Endothelial cell of umbilical vein (primary cell): ENCODE results near the gene LKAAEAR1. TPM values are rescaled to one million over a fixed set of nuclear protein-coding genes. Genes with fewer than 3 reads are reported as not detected.
A peak's percentile ranks its signal among the peaks of the same experiment; 100 is the strongest.

Experiments
- BruUV-seq: library from RNA; stranded (reverse); fragments of 400-500 nt; replicated peaks from 2 replicates; lab custom pipeline; 2021; lab: Mats Ljungman, UMichigan
- CTCF ChIA-PET: fragments of 300-600, 350-600 bp; sonication (Branson Sonifier 250); formaldehyde crosslinking; loops from one replicate; lab custom pipeline; 2021; ENCODE audit warnings: antibody characterized with exemption, inconsistent platforms; lab: Charles Lee
- POLR2A ChIA-PET: fragments of 300-600, 350-600 bp; sonication (Branson Sonifier 250); formaldehyde crosslinking; loops from one replicate; lab custom pipeline; 2021; ENCODE audit warnings: antibody characterized with exemption, inconsistent platforms; lab: Charles Lee
- DNase-seq: peaks from one replicate; pipeline ENCODE4 v3.0.0-alpha.2; 2011; ENCODE audit warnings: low read depth, low spot score
- FAIRE-seq: peaks from 2 replicates; lab custom pipeline; 2011; peaks lifted over from hg19 to GRCh38; lab: Jason Lieb, UNC
- H2AFZ ChIP-seq: 2 replicates; pipeline ENCODE4 v1.6.0; 2012; ENCODE audit warnings: low read depth, low read length, control low read depth, inconsistent platforms
- H3K27ac ChIP-seq: 2 replicates; pipeline ENCODE4 v1.5.1; 2011; ENCODE audit warnings: low read depth, mild to moderate bottlenecking, control low read depth, low read length, moderate library complexity; ENCODE audit not compliant: insufficient read depth
- H3K27me3 ChIP-seq, 2 experiments: 2 replicates each; pipeline versions ENCODE4 v1.6.0 to v1.6.1; 2011; ENCODE audit warnings: low read length in 2 of 2, mixed read lengths in 1 of 2; ENCODE audit not compliant: control insufficient read depth in 2 of 2, insufficient read depth in 2 of 2
- H3K36me3 ChIP-seq, 2 experiments: 2 replicates in 1 of 2; 3 replicates in 1 of 2; pipeline ENCODE4 v1.5.1; 2011; ENCODE audit warnings: low read length in 2 of 2, mild to moderate bottlenecking in 1 of 2, moderate library complexity in 1 of 2; ENCODE audit not compliant: control insufficient read depth in 2 of 2, insufficient read depth in 2 of 2; ENCODE audit errors: extremely low read depth in 1 of 2
- H3K4me1 ChIP-seq: 3 replicates; pipeline ENCODE4 v1.5.1; 2011; ENCODE audit warnings: mild to moderate bottlenecking, low read length; ENCODE audit not compliant: control insufficient read depth, insufficient read depth; ENCODE audit errors: extremely low read depth
- H3K4me2 ChIP-seq: 2 replicates; pipeline ENCODE4 v1.6.1; 2011; ENCODE audit warnings: low read length, control low read depth, mixed read lengths; ENCODE audit not compliant: insufficient read depth
- H3K4me3 ChIP-seq, 3 experiments: fragments of 200-600 bp in 1 of 3; sonication (generic), shearing (Covaris generic) in 1 of 3; replicated peaks in 1 of 3; 2 replicates each; pipeline ENCODE4 v1.5.1; 2011 to 2016; ENCODE audit warnings: control low read depth in 3 of 3, low read length in 3 of 3, mild to moderate bottlenecking in 2 of 3, inconsistent platforms in 1 of 3, low read depth in 1 of 3, moderate library complexity in 1 of 3; ENCODE audit not compliant: insufficient read depth in 1 of 3
- H3K79me2 ChIP-seq: 2 replicates; pipeline ENCODE4 v1.6.0; 2012; ENCODE audit warnings: low read length, inconsistent platforms; ENCODE audit not compliant: control insufficient read depth, insufficient read depth
- H3K9ac ChIP-seq: replicated peaks from 2 replicates; pipeline ENCODE3; 2011; ENCODE audit warnings: low read length, control low read depth; ENCODE audit not compliant: insufficient read depth; ENCODE audit errors: extremely low read depth
- H3K9me1 ChIP-seq: replicated peaks from 3 replicates; pipeline ENCODE4 v1.6.0; 2011; ENCODE audit warnings: mild to moderate bottlenecking, low read length; ENCODE audit not compliant: control insufficient read depth, insufficient read depth; ENCODE audit errors: extremely low read depth
- H3K9me3 ChIP-seq: replicated peaks from 2 replicates; pipeline ENCODE4 v1.5.1; 2012; ENCODE audit warnings: low read length, inconsistent platforms; ENCODE audit not compliant: control insufficient read depth, insufficient read depth
- H4K20me1 ChIP-seq: replicated peaks from 2 replicates; pipeline ENCODE3; 2011; ENCODE audit warnings: mild to moderate bottlenecking, low read length; ENCODE audit not compliant: control insufficient read depth, insufficient read depth; ENCODE audit errors: extremely low read depth
- FOS ChIP-seq: IDR thresholded peaks from 2 replicates; pipeline ENCODE4 v1.6.1; 2011; ENCODE audit warnings: mild to moderate bottlenecking, low read length, moderate library complexity, borderline replicate concordance; ENCODE audit not compliant: insufficient read depth
- GATA2 ChIP-seq: IDR thresholded peaks from 2 replicates; pipeline ENCODE4 v1.7.0; 2011; ENCODE audit warnings: low read depth, mild to moderate bottlenecking, moderate library complexity, mixed read lengths, low read length; ENCODE audit not compliant: insufficient read length, insufficient read depth
- JUN ChIP-seq: IDR thresholded peaks from 2 replicates; pipeline ENCODE4 v1.6.1; 2011; ENCODE audit warnings: borderline replicate concordance, low read depth; ENCODE audit not compliant: insufficient read length, insufficient read depth
- POLR2A ChIP-seq: IDR thresholded peaks from 2 replicates; pipeline ENCODE4 v1.6.1; 2012; ENCODE audit warnings: low read depth, mild to moderate bottlenecking, control low read depth, low read length
- POLR2AphosphoS5 ChIP-seq: IDR thresholded peaks from 2 replicates; pipeline ENCODE4 v1.6.1; 2012; ENCODE audit warnings: low read depth, mild to moderate bottlenecking, control low read depth, low read length, moderate library complexity; ENCODE audit not compliant: insufficient read depth
- dilution Hi-C: fragments of 300-500 bp; cut with MboI; formaldehyde crosslinking; loops from one replicate; pipeline ENCODE4 v1.15.0; 2019; ENCODE audit warnings: low sequenced_read_pairs; ENCODE audit not compliant: extremely low pct_ligation_motif_present
- intact Hi-C: fragments of 100-400 bp; cut with micrococcal nuclease; formaldehyde crosslinking; loops from one replicate; pipeline ENCODE4 v1.10.0; 2022
- polyA plus RNA-seq, 4 experiments: library from polyadenylated mRNA; depleted of rRNA in 3 of 4; stranded (reverse) in 3 of 4; unstranded in 1 of 4; fragments of >200 nt; gene quantifications; 2 replicates each; pipeline versions ENCODE4 v1.2.1 to v1.2.3, GENCODE V29; 2011 to 2012; ENCODE audit warnings: missing spikeins in 1 of 4
- total RNA-seq: library from RNA; stranded (reverse); gene quantifications from 2 replicates; pipeline ENCODE4 v1.2.3, GENCODE V29; 2021
- TF ChIP-seq, protein P1 (sequence below): IDR thresholded peaks from 2 replicates; pipeline ENCODE4 v1.6.1; 2011; ENCODE audit not compliant: insufficient read depth, insufficient read length

Gene LKAAEAR1
- total and polyA plus RNA-seq, 2 donors (not counting 3 experiments of a cell fraction or from before 2014, with no cell fraction given) = 0.29 TPM; not detected in 1

DNA sequence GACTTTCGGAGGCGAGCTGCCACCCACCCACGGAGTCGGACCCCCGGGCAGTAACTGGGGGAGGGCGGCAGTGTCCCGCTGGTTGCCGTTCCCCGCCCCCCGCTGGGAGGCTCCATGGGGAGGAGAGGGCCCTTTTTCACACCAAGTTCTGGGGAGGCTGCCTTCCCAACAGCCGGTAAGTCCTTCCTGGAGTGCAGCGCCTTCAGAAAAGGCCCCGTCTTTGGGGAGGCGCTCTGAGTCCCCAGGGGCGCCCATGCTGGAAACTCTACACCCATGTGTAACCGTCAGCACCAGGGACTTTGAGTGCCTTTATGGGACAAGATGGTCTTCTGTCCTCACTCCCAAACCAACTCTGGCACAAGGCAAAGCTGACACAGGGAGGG is 34.3 kb downstream of the LKAAEAR1 start:
- BruUV-seq = no TSS peak
- ChIA-PET POLR2A (interaction anchor here (0.6 to 2.2 kb wide), 3 partner anchors 8 to 404 kb away, joined by 3 to 8 read pairs (median 4); no protein-coding TSS in a partner anchor), CTCF (interaction anchor here (0.7 to 15.2 kb wide), 2 partner anchors 11 to 30 kb away, joined by 3 to 412 read pairs; partner anchors contain the start of gene C20orf204)
- DNase-seq (peak; percentile 49), FAIRE-seq (no peak)
- H3K9me3 ChIP-seq = no peaks in the 10 kb centered on the region
- intact Hi-C loops = loop anchor here (10.0 kb wide), 1 partner anchor 155 kb away; the partner anchor contains the start of gene DNAJC5
- H3K36me3 ChIP-seq = peaks cover 9 to 13% of the 10 kb centered on the region in 2 experiments
- peaks cover 20% of the 10 kb centered on the region for H3K79me2 ChIP-seq
- H3K4me1 ChIP-seq = peaks cover 75% of the 10 kb centered on the region
- H3K9ac ChIP-seq = no peak overlapping the region
- peak overlapping the region; percentile 15 for H2AFZ ChIP-seq
- H3K27me3 ChIP-seq = no peaks in the 10 kb centered on the region
- peak overlapping the region; percentile 28 for H3K27ac ChIP-seq
- TF ChIP-seq, protein P1, sequence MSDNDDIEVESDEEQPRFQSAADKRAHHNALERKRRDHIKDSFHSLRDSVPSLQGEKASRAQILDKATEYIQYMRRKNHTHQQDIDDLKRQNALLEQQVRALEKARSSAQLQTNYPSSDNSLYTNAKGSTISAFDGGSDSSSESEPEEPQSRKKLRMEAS = no peak
- TF ChIP-seq FOS (no peak), GATA2 (no peak)
- dilution Hi-C loops = no loop called here
- peak overlapping the region; percentile 12 for H3K4me2 ChIP-seq
- peaks cover 3% of the 10 kb centered on the region for H4K20me1 ChIP-seq
- H3K9me1 ChIP-seq = no peaks in the 10 kb centered on the region
- H3K4me3 ChIP-seq = peak overlapping the region in 1 of 3 experiments; percentile 88

DNA sequence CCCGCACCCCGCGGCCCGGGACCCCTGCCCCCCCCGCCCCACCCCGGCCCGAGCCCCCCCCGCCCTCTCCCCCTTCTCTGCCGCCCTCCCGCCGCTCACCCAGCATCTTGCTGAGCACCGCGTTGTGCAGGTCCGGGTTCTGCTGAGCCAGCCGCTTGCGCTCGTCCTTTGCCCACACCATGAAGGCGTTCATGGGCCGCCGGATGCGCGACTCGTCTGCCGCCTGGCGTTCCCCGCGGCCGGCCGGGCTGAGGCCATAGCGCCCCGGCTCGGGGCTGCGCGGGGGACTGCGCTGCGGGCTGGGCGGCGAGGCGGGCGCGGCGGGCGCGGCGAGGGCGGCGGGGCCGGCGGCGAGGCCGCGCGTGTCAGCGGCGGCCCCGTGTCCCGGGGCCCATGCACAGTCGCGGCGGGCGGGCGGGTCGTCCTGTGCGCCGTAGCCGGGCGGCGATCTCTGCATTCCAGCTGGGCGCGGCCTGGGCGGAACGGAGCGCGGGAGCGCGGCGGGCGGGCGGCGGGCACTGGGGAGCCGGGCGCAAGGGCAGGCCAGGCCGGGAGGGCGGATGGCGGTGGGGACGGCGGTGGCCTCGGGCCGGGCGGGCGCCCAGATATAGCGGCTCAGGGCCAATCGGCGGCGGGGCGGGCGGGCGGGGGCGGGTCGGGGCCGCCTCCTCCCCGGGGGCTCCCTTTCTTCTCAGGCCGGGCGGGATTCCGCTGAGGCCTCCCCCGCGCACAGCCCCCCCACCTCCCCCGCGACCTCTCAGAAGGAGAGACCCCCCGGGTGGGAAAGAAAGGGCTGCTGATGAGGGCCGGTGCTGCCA is 34.9 kb downstream of the LKAAEAR1 start, which contains the start of gene SOX18:
SOX18 (minus strand) TSS at position 580 of the 818 bp plus-strand sequence; CDS start at position 457, 123 bp downstream.
- H3K36me3 ChIP-seq = peaks cover 9 to 13% of the 10 kb centered on the region in 2 experiments
- BruUV-seq = no TSS peak
- DNase-seq (peak; percentile 48), FAIRE-seq (peak; percentile 62)
- peak within 1 kb of the TSS; percentile 34 for H3K4me2 ChIP-seq
- CTCF ChIA-PET = interaction anchor here (0.7 to 15.2 kb wide), 3 partner anchors 8 to 29 kb away, joined by 3 to 412 read pairs (median 5); partner anchors contain the start of gene C20orf204
- no peaks in the 10 kb centered on the region for H3K27me3 ChIP-seq
- peaks cover 3% of the 10 kb centered on the region for H4K20me1 ChIP-seq
- H3K9me3 ChIP-seq = no peaks in the 10 kb centered on the region
- peaks cover 20% of the 10 kb centered on the region for H3K79me2 ChIP-seq
- TF ChIP-seq JUN (no peak), POLR2AphosphoS5 (peak; percentile 98), POLR2A (peak; percentile 93)
- no peaks in the 10 kb centered on the region for H3K9me1 ChIP-seq
- dilution Hi-C loops = no loop called here
- H3K4me1 ChIP-seq = peaks cover 75% of the 10 kb centered on the region
- peak within 1 kb of the TSS; percentile 15 for H2AFZ ChIP-seq
- intact Hi-C loops = no loop called here
- peak within 1 kb of the TSS; percentile 54 for H3K9ac ChIP-seq
- H3K4me3 ChIP-seq = peak within 1 kb of the TSS; percentile 76 to 88 (median 88)
- POLR2A ChIA-PET = interaction anchor here (0.6 to 2.2 kb wide), 3 partner anchors 8 to 403 kb away, joined by 3 to 8 read pairs (median 4); no protein-coding TSS in a partner anchor
- peak within 1 kb of the TSS; percentile 28 for H3K27ac ChIP-seq
